Bronchial epithelial cell (primary cell): ENCODE results near the gene FITM1. TPM values are rescaled to one million over a fixed set of nuclear protein-coding genes. Genes with fewer than 3 reads are reported as not detected.

ENCODE experiments used
- DNase-seq: peaks from one replicate; pipeline ENCODE4 v3.0.0-alpha.2; 2010; ENCODE audit warnings: low read depth
- FAIRE-seq: peaks from 2 replicates; lab custom pipeline; 2011; peaks lifted over from hg19 to GRCh38; lab: Jason Lieb, UNC
- H3K27me3 ChIP-seq: 2 replicates; pipeline ENCODE4 v1.5.1; 2011; ENCODE audit warnings: low read length; ENCODE audit not compliant: control insufficient read depth, insufficient read depth
- H3K36me3 ChIP-seq: 2 replicates; pipeline ENCODE4 v1.5.1; 2011; ENCODE audit warnings: low read length; ENCODE audit not compliant: control insufficient read depth, insufficient read depth
- H3K4me3 ChIP-seq: 2 replicates; pipeline ENCODE4 v1.5.1; 2011; ENCODE audit warnings: mild to moderate bottlenecking, low read depth, low read length, control low read depth
- CTCF ChIP-seq: IDR thresholded peaks from 2 replicates; pipeline ENCODE4 v1.5.1; 2011; ENCODE audit warnings: mild to moderate bottlenecking, moderate library complexity, low read length, control low read depth, inconsistent platforms; ENCODE audit not compliant: insufficient read depth, severe bottlenecking
- total RNA-seq: library from RNA; depleted of rRNA; stranded (reverse); fragments of >200 nt; gene quantifications from 2 replicates; pipeline ENCODE4 v1.2.1, GENCODE V29; 2014

FITM1 gene
- total RNA-seq, 1 donor from 2014 or later: not detected

- TF ChIP-seq CTCF: no peak
- Histone ChIP-seq H3K4me3 (no peak overlapping the region), H3K27me3 (no peaks in the 10 kb centered on the region), H3K36me3 (peaks cover 48% of the 10 kb centered on the region)
- DNase-seq: no peak
- no peak for FAIRE-seq
Measured at GRCh38 chr14:24155100-24155499, 24.6 kb downstream of the FITM1 start.

GRCh38 chr14:24156840-24157239 is 26.4 kb downstream of the FITM1 start:
- FAIRE-seq: no peak
- DNase-seq: no peak
- TF ChIP-seq CTCF: no peak
- no peak overlapping the region for H3K4me3 ChIP-seq
- no peaks in the 10 kb centered on the region for H3K27me3 ChIP-seq
- H3K36me3 ChIP-seq: peaks cover 39% of the 10 kb centered on the region

GRCh38 chr14:24157331-24157730 is 26.9 kb downstream of the FITM1 start:
- TF ChIP-seq CTCF: no peak
- FAIRE-seq: no peak
- H3K36me3 ChIP-seq: peaks cover 38% of the 10 kb centered on the region
- DNase-seq: no peak
- H3K4me3 ChIP-seq: no peak overlapping the region
- no peaks in the 10 kb centered on the region for H3K27me3 ChIP-seq

GRCh38 chr14:24159777-24160498 is 29.5 kb downstream of the FITM1 start:
- DNase-seq (no peak), FAIRE-seq (no peak)
- Histone ChIP-seq H3K27me3 (no peaks in the 10 kb centered on the region), H3K4me3 (no peak overlapping the region), H3K36me3 (peaks cover 49% of the 10 kb centered on the region)
- no peak for TF ChIP-seq CTCF

- no peak for DNase-seq
- no peak for TF ChIP-seq CTCF
- Histone ChIP-seq H3K36me3 (peaks cover 48% of the 10 kb centered on the region), H3K27me3 (no peaks in the 10 kb centered on the region), H3K4me3 (no peak overlapping the region)
- no peak for FAIRE-seq
Measured at GRCh38 chr14:24160499-24160849, 30.0 kb downstream of the FITM1 start.
